Activated CD8-positive, alpha-beta memory T cell treated with anti-CD3 and anti-CD28 coated beads, Interleukin-2, amount 50 U/mL, for 1 hour (primary cell): ENCODE data around the gene HLA-DOA.

Experiments used
- DNase-seq: peaks from one replicate; pipeline ENCODE4 v3.0.0-alpha.2; 2020; ENCODE audit errors: extremely low read depth

HLA-DOA gene

GRCh38 chr6:33008944-33009861, at the start of gene HLA-DOA:
Gene HLA-DOA (minus strand): TSS chr6:33009591.
- peak; percentile 17 for DNase-seq

GRCh38 chr6:33057222-33058150, 48.1 kb upstream of the HLA-DOA start:
- no peak for DNase-seq

- DNase-seq: no peak
Measured at GRCh38 chr6:33053230-33053629, 43.8 kb upstream of the HLA-DOA start.

- DNase-seq: no peak
Measured at GRCh38 chr6:33052627-33053026, 43.2 kb upstream of the HLA-DOA start.

- DNase-seq: no peak
Measured at GRCh38 chr6:33050014-33050810, 40.8 kb upstream of the HLA-DOA start.

- DNase-seq: no peak
Measured at GRCh38 chr6:33049323-33050013, 40.1 kb upstream of the HLA-DOA start.

GRCh38 chr6:33040157-33040556, 30.8 kb upstream of the HLA-DOA start:
- no peak for DNase-seq

GRCh38 chr6:33036535-33036934, 27.1 kb upstream of the HLA-DOA start:
- no peak for DNase-seq

- DNase-seq: no peak
Measured at GRCh38 chr6:33034554-33034953, 25.2 kb upstream of the HLA-DOA start.

- no peak for DNase-seq
Measured at GRCh38 chr6:33030245-33030644, 20.9 kb upstream of the HLA-DOA start.

GRCh38 chr6:33029328-33030184, 20.2 kb upstream of the HLA-DOA start:
- DNase-seq: no peak

GRCh38 chr6:33028220-33028849, 18.9 kb upstream of the HLA-DOA start:
- DNase-seq: no peak

GRCh38 chr6:33024521-33024920, 15.1 kb upstream of the HLA-DOA start:
- no peak for DNase-seq

- no peak for DNase-seq
Measured at GRCh38 chr6:33023536-33023935, 14.1 kb upstream of the HLA-DOA start.

- DNase-seq: no peak
Measured at GRCh38 chr6:33021917-33022316, 12.5 kb upstream of the HLA-DOA start.

GRCh38 chr6:33019372-33019771, 10.0 kb upstream of the HLA-DOA start:
- no peak for DNase-seq

- no peak for DNase-seq
Measured at GRCh38 chr6:33018904-33019303, 9.5 kb upstream of the HLA-DOA start.

GRCh38 chr6:33018418-33018817, 9.0 kb upstream of the HLA-DOA start:
- no peak for DNase-seq

- no peak for DNase-seq
Measured at GRCh38 chr6:33017694-33018353, 8.4 kb upstream of the HLA-DOA start.
